ENCODE results near the gene IL2RG.
A peak's percentile ranks its signal among the peaks of the same experiment; 100 is the strongest.

IL2RG gene

GRCh38 chrX:71111141-71111843 lies at the start of gene IL2RG:
Gene IL2RG, minus strand, starts transcription at chrX:71111577. Its CDS starts 38 bp downstream, at chrX:71111539.
- peak; percentile 53 for DNase-seq (ENCODE audit: low read depth, low spot score)

DNA sequence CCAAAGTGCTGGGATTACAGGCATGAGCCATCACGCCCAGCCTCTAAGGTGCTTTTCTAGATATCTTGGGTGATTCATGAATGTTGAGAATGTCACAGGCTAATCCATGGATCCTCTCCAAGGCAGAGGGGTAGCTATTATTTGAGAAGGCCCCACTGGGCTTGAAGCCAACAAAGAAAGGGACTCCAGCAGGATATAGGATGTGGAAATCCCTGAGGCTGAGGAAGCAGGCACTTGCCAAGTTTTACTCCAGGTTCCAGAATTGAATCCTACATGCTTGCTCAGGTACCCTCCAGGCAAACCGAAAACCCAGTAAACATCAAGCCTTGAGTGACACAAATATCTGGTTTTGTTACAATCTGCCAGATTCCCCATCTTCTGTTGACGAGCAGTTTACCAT lies 49.1 kb upstream of the IL2RG start:
- DNase-seq (ENCODE audit: low read depth, low spot score) = no peak

DNA sequence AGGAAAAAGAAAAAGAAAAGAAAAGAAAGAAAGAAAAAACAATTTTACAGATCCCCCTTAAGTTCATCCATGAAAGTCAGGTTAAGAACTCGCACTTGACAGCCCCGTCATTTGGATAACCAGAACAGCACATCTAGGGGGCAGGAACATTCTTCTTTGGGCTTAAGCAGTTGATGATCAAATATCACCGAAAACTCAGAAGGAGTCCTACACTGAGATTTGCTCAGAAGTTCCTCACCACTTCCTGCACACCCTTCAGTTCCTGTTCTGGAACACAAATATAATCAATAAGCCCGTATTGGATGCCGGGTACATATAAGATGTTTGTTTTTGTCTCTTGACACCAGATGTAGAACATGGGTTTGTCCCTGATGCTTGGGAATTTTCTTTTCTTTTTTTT lies 48.0 kb upstream of the IL2RG start:
- no peak for DNase-seq (ENCODE audit: low read depth, low spot score)

DNA sequence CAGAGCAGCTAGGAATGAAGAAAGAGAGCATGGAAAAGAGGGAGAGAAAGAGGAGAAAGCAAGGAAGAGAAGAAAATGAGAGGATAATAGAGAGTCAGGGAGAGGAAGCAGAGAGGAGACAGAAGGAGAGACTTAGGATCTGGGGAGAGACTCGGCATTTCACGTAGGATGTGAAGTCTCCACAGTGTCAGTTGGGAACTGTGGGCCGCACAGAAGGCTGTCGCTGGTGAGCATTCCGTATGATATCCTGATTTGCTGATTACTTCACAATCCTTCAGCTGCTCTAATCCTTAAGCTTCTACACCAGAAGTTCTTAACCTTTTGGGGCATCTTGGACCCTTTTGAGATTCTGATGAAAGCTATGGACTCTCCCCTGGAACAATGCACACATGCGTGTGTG lies 47.2 kb upstream of the IL2RG start:
- no peak for DNase-seq (ENCODE audit: low read depth, low spot score)

GRCh38 chrX:71154641-71155040 lies 43.3 kb upstream of the IL2RG start:
- DNase-seq (ENCODE audit: low read depth, low spot score) = no peak

GRCh38 chrX:71154196-71154595 lies 42.8 kb upstream of the IL2RG start:
- DNase-seq (ENCODE audit: low read depth, low spot score) = no peak

DNA sequence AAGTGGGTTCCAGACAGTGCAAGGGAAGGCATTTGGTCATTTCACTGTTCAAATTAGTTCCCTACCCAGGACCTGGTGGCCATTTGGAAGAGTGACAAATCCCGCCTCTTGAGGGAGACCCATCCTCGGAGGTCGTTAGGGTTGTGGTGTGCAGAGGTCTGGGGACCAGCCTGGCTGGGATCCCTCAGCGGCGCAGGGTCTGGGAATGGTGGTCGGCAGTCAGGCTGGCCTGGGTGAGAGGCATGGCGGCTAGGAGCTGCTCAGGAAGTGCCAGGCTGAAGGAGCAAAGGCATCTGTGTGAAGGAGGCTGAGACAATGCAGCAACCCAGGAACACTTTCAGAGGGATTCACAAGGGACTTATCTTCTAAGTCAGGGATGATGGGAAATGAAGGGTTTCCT lies 40.0 kb upstream of the IL2RG start:
- no peak for DNase-seq (ENCODE audit: low read depth, low spot score)

- no peak for DNase-seq (ENCODE audit: low read depth, low spot score)
These were observed 36.9 kb upstream of the IL2RG start for GRCh38 chrX:71148278-71148663.

- DNase-seq (ENCODE audit: low read depth, low spot score) = no peak
These were observed 36.3 kb upstream of the IL2RG start for GRCh38 chrX:71147496-71148277.

DNA sequence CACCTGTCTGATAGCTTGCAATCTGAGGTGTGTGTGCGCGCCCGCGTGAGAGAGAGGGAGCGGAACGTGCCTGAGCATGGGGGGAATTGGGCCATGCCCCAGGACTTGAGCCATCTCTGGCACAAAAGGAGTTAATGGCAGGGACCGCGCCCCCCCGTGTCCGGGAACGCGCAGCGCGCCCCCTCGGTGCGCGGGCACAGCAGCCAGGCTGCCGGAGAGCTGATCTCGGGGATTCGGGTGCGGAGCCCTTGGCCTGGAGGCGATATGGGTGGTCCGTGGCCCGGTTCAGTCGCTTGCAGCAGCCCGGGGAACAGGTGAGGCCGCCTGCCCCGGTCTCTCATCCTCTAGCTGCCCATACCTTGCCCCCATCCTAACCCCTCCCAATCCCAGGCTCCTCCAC lies 33.3 kb upstream of the IL2RG start, which contains the start of gene NLGN3:
Gene NLGN3 (plus strand): TSS at position 191 of the 400 bp plus-strand sequence. CDS start 2,909 bp downstream, outside the sequence.
- no peak for DNase-seq (ENCODE audit: low read depth, low spot score)

GRCh38 chrX:71143508-71143907 lies 32.1 kb upstream of the IL2RG start:
- DNase-seq (ENCODE audit: low read depth, low spot score) = no peak

- DNase-seq (ENCODE audit: low read depth, low spot score) = no peak
These were observed 29.1 kb upstream of the IL2RG start for GRCh38 chrX:71140440-71140839.

- DNase-seq (ENCODE audit: low read depth, low spot score) = no peak
These were observed 20.1 kb upstream of the IL2RG start for GRCh38 chrX:71131510-71131909.

DNA sequence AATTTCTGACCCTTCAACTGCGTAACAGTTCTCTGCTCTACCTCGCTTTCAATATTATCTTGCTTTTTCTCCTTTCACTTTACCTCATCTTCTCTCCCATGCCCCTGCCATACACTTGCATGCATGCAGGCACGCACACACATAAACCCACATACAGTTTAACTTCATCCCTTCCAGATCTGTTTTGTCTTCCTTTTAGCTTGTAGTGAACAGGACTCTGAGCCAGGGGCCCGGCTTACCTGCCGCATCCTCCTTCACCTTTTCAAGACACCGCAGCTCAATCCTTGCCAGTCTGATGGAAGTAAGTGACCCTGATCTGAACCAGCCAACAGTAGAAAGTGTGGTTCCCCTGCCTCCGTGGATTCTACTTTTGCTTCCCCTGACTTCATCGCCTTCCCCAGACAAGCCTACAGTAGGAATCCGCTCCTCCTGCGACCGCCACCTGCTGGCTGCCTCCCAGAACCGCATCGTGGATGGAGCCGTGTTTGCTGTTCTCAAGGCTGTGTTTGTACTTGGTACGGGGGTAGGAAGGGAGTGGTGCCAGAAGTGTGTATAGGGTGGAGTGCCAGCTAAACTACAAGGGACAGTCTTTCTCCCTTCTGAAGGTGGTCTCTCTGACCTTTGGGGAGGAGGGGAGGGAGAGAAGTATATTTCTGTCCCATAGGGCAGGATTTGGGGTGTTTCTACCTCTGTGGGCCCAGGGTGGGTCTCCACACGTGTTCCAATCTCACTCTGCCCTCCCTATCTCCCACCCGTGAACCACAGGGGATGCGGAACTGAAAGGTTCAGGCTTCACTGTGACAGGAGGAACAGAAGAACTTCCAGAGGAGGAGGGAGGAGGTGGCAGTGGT lies 17.8 kb upstream of the IL2RG start:
- peak; percentile 39 for DNase-seq (ENCODE audit: low read depth, low spot score)

GRCh38 chrX:71128166-71128833 lies 16.9 kb upstream of the IL2RG start:
- no peak for DNase-seq (ENCODE audit: low read depth, low spot score)

DNA sequence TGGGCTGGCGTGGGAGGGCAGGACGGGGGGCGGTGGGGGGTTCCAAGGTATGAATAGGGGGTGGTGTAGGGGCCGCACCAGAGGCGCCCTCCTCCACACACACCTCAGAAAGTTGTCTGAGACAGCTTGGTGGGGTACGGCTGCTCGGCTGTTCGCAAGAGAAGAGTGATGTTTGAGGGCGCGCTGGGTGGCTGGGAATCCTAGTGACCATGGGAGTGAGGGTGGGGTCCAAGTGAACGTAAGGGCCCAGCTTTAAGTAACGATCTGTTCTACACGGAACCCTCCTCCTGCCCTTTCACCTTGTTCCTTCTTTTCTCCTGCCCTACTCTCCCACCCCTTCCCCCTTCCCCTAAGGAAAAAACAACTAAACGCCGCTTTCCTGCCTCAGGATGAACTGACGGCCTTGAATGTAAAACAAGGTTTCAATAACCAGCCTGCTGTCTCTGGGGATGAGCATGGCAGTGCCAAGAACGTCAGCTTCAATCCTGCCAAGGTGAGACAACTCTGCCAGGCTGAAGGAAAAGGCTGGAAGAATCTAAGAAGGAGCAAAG lies 7.7 kb upstream of the IL2RG start:
- no peak for DNase-seq (ENCODE audit: low read depth, low spot score)

- DNase-seq (ENCODE audit: low read depth, low spot score) = peak; percentile 51
These were observed 6.9 kb upstream of the IL2RG start, which contains the start of gene MED12 for GRCh38 chrX:71118032-71118984. Gene MED12, plus strand, starts transcription at chrX:71118596. Its CDS starts 159 bp downstream, at chrX:71118755.

DNA sequence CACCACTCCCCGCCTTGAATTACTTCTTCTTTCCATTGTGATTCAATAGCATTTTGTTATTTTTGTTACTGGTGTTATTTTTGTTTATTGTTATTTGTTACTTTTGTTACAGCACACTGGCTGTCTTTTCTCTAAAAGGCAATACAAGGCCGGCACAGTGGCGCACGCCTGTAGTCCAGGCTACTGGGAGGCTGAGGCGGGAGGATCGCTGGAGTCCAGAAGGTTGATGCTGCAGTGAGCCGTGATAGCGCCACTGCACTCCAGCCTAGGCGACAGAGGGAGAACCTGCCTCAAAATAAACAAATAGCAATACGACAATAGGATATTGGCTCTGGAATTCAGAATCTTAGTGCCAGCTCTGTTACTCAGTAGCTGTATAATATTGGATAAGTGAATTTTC lies 6.0 kb upstream of the IL2RG start:
- no peak for DNase-seq (ENCODE audit: low read depth, low spot score)

DNA sequence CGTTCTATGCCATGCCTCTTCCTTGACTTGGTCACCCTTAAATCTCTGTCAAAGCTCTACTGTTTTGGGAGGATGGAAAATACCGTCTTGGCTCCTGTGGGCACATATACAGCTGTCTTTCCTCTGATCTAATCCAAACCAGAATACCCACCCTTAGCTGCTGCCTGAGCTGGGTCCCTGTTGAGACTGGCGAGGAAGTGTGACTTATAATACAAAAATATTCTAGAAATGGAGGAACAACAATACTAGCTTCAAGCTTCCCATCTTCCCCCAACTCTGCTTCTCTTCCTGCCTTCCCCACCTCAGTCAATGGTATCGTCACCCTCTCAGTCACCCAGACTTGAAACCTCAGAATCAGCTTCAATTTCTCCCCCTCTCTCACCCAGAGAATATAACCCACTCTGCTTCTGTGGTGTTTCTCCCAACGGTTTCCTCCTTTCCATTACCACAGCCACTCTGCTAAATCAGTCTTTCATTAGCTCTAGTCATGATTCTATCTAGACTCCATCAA lies 599 bp upstream of the IL2RG start:
- no peak for DNase-seq (ENCODE audit: low read depth, low spot score)

DNA sequence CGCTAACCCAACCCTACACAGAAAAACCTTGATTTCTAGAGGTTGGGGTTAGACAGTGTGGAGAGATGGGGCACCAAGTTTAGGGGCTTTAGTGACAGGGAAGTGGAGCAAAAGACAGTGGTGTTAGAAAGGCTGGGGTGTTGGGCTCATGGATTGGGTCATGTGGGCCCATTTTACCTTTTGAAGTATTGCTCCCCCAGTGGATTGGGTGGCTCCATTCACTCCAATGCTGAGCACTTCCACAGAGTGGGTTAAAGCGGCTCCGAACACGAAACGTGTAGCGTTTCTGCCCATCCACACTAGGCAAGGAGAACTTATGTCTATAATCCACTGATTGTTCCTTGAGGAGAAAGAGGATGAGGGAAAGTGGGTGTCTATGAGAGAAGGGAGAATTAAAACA lies 2.3 kb downstream of the IL2RG start:
- no peak for DNase-seq (ENCODE audit: low read depth, low spot score)
